Head of caudate nucleus (tissue), 42 donors: ENCODE results near the gene PLCB2.

Experiments
- DNase-seq, 42 donors: peaks; one replicate each; pipeline versions ENCODE4 v3.0.0 to v3.0.0-alpha.2; 2020 to 2021; ENCODE audit warnings: mixed read lengths in 7 of 42
- intact Hi-C: fragments of 100-400 bp; cut with DNase I; formaldehyde crosslinking; loops from one replicate; pipeline ENCODE4 v1.15.0; 2022

Gene PLCB2

DNA sequence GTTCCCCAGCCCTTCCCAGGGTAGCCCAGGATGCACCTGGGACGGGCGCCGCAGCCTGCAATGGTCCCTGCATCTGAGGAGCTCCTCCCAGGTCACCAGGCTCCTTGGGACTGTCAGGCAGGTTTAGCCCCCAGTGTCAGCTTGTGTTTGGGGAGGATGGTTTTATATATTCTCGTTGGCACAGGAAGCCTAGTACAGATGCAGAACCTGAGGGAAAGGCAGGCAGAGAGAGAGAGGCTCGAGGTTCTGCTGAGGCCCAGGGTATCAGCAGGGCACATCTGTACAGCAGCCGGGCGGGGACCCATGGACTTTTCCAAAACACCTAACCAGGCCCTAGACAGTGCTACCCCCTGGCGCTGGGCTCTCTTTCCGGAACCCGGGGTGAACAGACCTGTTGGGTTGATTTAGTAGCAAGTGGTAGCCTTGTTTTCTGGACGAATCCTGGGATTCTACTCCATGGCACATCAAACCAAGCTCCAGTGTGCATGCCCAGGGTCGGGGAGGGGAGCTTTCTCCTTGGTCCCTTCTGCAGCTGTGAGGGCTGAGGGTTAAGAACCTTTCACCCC is 60.2 kb downstream of the PLCB2 start:
- intact Hi-C loops: no loop called here
- DNase-seq: peak in 5 of 42 donors; percentile 2 to 22 (median 9)

DNA sequence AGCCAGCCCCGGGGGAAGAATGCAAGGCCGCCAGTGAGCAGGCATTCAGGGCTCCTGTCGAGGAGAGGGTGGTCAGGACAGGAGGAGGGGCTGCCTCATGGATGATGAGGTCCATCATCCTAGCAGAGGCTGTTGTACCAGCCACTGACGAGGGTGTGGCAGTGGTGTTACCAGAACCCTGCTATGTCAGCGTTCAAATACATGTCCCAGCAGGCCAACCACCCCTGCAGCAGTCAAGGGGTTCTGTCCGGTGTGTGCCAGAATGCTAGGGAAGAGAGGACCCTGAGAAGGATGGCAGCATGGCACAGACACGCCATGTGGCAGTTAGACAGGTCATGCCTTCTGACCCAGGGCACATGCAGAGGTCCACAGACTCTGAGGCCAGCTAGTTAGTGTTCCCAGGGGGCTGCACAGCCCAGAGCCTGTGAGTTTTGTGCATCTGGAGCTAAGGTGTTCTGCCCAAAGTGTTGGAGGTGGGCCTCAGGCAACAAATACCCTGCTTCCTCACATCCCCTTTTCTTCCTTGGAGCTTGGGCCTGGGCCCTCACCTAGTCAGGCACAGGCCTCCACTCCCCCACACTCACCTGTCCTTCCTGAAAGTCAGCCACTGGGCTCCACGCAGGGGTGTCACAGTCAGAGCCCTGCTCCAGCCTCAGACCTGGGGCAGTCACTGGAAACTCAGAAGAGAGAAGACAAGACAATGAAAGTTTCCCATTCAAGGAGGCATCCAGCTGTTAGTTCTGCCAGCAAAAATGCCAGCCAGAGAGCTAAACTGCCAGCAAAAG is 61.0 kb downstream of the PLCB2 start:
- peak in 5 of 42 donors; percentile 6 to 18 (median 9) for DNase-seq
- intact Hi-C loops: no loop called here

GRCh38 chr15:40245666-40246450 is 61.9 kb downstream of the PLCB2 start:
- DNase-seq: peak in 7 of 42 donors; percentile 4 to 37 (median 10)

GRCh38 chr15:40244961-40245523 is 62.7 kb downstream of the PLCB2 start:
- intact Hi-C loops: no loop called here
- DNase-seq: peak in 7 of 42 donors; percentile 1 to 25 (median 9)

More at GRCh38 chr15:40245666-40246450, 61.9 kb downstream of the PLCB2 start:
- intact Hi-C loops: no loop called here

DNA sequence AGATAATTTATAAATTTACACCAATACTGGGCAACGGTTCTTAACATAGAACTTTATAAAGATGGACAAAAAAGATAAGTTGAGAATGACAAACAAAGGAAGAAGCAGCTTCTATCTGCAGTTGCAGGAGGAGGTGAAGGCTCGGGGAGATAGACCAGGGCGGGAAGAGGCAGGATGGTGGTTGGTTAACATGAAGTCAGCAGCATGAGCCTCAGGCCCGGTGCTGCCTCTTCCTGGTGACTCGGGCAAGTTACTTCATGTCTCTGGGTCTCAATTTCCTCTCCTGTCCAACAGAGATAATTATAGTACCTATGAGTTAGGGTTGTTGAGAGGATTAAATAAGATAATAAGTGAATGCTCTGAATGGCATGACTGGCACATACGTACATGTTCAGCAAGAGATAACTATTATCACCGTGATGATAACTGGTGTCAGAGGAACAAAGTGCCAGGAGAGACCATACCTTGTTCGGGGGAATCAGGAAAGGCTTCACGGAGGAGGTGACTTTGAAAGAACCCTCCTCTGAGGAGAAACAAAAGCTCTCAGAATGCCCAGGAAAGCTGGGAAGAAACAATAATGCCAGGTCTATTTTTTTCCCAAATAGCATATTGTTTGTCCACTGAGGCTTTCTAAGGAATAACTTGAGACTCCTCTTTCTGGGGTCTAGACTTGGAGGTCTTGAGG is 64.5 kb downstream of the PLCB2 start:
- DNase-seq: peak in 5 of 42 donors; percentile 3 to 37 (median 23)
- intact Hi-C loops: no loop called here

- peak in 3 of 42 donors; percentile 3 to 26 (median 15) for DNase-seq
- intact Hi-C loops: no loop called here
These were observed 65.1 kb downstream of the PLCB2 start for GRCh38 chr15:40242601-40243000.

- DNase-seq: no peak
- intact Hi-C loops: no loop called here
These were observed 65.5 kb downstream of the PLCB2 start for GRCh38 chr15:40242213-40242599.

DNA sequence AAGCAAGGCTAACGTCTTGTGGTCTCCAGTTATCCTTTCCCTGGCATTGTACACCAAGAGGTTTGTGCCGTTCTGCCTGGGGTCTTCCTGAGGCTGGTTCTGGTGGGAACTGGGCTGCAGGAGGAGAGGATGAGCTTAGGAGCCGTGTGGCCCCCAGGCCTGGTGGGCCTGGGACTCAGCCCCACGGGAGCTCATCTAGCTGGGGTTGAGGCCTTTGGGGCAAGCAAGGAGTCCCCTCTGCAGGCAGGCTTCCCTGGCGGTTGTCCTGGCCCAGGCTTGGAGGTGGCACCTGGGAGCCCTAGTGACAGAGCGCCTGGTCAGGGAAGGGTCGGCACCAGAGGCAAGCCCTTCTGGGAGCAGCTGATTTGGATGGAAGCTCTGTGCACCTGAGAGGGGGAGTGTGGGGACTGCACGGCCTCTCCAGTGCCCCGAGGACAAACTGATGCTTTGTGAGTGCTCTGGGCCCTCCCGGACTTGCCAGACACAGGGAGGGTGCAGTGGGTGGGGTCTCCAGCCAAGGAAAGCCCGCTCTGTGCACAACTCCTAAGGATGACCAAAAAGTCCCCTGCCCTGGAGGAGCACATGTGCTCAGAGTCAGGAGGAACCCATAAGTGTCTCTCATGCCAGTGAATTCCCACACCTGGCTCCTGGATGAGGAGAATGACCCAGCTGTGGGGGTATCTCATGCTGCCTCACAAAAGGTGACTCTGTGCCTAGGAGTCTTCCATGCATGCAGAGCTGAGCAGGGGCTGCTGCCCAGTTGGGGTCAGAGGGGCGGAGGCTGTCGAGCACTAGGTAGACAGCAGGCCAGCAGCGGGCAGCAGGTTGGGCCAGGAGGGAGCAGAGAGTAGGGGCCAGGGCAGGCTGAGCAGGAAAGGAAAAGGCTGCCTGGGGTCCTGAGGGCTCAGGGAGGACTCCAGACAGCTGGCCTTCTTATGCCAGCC is 66.2 kb downstream of the PLCB2 start:
- intact Hi-C loops: no loop called here
- peak in 5 of 42 donors; percentile 5 to 34 (median 24) for DNase-seq

DNA sequence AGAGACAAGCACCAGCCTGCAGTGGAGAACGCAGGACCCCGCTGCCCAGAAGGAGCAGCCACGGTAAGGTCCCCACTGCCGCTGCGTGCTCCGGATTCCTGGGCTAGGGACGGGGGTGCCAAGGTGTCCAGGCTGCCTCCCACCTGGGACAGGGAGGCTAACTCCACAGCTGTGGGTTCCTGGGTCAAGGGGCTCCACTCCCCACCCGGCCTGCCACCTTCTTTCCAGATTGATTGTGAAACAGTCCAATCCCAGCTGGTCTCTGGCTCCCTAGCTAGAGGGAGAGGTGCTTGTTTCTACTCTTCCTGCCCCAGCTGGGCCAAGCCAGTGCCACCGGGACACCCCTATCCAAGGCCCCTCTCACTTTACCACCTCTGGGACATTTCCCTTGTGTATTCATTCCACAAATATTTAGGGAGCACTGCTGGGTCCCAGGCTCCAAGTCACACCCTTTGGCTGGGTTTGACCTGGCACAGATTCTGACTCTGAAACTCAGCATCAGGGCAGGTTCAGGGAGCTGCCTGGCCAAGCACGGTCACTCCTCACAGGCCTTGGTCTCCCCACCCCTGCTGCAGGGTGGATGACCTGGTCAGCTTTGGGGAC is 67.0 kb downstream of the PLCB2 start:
- peak in 6 of 42 donors; percentile 17 to 36 (median 27) for DNase-seq

GRCh38 chr15:40239693-40240618 is 67.8 kb downstream of the PLCB2 start:
- peak in 12 of 42 donors; percentile 17 to 59 (median 34) for DNase-seq
- intact Hi-C loops: no loop called here

More for the DNA sequence above, 67.0 kb downstream of the PLCB2 start:
- intact Hi-C loops: no loop called here

GRCh38 chr15:40239404-40239692 is 68.4 kb downstream of the PLCB2 start:
- intact Hi-C loops: no loop called here
- DNase-seq: no peak

DNA sequence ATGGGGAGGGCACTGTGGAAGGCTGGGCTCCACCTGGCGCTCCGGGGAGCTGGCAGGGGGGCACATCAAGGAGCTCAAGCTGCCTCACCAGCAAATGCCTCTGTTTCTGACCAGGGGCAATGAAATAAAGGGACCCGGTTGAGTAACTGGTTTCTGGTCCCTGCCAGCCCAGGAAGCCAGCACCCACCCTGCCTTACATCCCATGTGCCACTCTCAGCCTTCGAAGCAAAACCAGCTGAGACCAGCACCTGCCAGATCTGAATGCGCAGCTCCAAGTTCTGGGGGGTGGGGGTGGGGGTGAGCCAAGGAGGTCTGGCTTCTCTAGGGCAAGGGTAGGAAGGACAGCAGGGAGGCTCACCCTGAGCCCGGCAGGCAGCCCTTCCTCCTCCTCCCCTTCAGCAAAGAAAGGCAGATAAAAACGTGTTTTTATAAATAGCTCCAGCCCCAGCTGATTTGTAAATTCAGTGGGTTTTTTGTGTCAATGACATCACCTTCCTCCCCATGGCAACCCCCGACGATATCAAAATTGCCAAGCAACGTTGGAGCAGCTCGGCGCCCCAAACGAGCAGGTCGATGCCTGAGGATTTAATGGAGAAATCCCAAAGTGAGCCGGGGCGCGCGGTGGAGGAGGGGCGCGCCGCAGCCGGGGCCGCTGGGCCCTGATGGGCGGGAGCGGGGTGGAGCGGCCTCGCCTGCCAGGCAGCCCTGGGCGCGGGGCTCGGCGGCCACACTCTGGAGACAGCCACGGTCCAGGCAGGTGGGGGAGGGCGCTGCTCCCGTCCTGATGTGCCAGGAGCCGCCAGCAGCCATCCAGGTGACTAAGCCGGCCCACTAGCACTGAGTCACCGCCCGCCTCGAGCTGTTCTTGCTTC is 69.0 kb downstream of the PLCB2 start, which contains the start of gene PAK6:
Gene PAK6 (plus strand): TSS at position 532 of the 872 bp plus-strand sequence. CDS start 25,723 bp downstream, outside the sequence.
- DNase-seq: peak; percentile 60 to 96 (median 84)
- intact Hi-C loops: no loop called here
